HG02759 (cell line): ENCODE measurements around the gene OR10K2.
"Not testable (repeated sequence)": the region's sequence is repeated elsewhere in the genome, so short reads cannot be mapped to it uniquely, and the experiment has no call there.

Experiments
- ATAC-seq: cut with Tn5 transposase; IDR thresholded peaks from one replicate; pipeline ENCODE4 v1.9.1; 2021; ENCODE audit warnings: mild to moderate bottlenecking, moderate library complexity; ENCODE audit not compliant: unreplicated experiment

Gene OR10K2, protein sequence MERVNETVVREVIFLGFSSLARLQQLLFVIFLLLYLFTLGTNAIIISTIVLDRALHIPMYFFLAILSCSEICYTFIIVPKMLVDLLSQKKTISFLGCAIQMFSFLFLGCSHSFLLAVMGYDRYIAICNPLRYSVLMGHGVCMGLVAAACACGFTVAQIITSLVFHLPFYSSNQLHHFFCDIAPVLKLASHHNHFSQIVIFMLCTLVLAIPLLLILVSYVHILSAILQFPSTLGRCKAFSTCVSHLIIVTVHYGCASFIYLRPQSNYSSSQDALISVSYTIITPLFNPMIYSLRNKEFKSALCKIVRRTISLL

GRCh38 chr1:158426137-158426536 lies at the start of gene OR10K2:
Gene OR10K2, minus strand, starts transcription at chr1:158426237. Its CDS starts 5,371 bp downstream, at chr1:158420866.
- ATAC-seq: no peak

- no peak for ATAC-seq
These were observed 45.9 kb upstream of the OR10K2 start, which contains the start of gene OR10R2 for GRCh38 chr1:158471920-158472319. Gene OR10R2, plus strand, starts transcription at chr1:158472220. Its CDS starts 106 bp downstream, at chr1:158472326.

- no peak for ATAC-seq
These were observed 35.5 kb upstream of the OR10K2 start, which contains the start of gene OR10K1 for GRCh38 chr1:158461534-158461933. Gene OR10K1, plus strand, starts transcription at chr1:158461834. Its CDS starts 3,728 bp downstream, at chr1:158465562.

GRCh38 chr1:158458263-158458662 lies 32.2 kb upstream of the OR10K2 start:
- ATAC-seq: no peak

GRCh38 chr1:158457246-158457645 lies 31.2 kb upstream of the OR10K2 start:
- no peak for ATAC-seq

DNA sequence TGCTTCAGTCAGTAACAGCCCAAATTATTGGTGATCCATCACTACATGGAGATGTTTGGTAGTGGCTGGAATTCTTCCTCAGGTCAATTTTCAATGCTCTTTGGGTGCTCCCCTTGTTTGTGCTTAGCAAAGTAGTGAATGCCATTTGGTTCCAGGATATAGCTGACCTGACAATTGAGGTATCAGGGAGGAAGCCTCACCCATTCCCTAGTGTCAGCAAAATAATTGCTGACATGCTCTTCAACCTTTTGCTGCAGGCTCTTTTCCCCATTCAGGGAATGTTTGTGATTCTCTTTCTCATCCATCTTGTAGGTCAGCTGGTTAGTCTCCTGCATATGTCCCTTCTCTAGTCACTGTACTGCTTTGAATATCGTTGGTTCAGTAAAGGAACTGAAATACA lies 28.5 kb upstream of the OR10K2 start:
- ATAC-seq: no peak

- ATAC-seq: no peak
These were observed 19.3 kb upstream of the OR10K2 start for GRCh38 chr1:158445376-158445775.

GRCh38 chr1:158434741-158435140 lies 8.7 kb upstream of the OR10K2 start:
- ATAC-seq: no peak

GRCh38 chr1:158430163-158430562 lies 4.1 kb upstream of the OR10K2 start:
- ATAC-seq: not testable (repeated sequence)

DNA sequence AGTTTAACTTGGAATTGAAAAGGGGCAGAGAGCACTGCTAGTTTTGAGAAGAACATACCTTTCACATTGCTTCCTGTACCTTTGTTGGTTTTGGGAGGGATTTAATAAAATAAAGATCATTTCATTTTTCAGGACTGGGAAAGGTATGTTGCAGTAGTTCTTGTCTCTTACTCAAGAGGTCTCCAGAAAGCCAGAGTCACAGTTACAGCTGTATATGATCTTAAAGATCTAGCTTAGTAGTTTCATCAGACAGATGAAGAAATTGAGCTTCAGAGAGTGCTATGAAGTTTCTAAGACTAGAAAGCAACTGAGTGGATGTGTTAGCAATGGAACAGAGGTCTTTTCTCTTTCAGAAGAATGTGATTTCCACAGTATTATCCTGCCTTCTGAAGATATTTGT lies 1.0 kb downstream of the OR10K2 start:
- no peak for ATAC-seq

DNA sequence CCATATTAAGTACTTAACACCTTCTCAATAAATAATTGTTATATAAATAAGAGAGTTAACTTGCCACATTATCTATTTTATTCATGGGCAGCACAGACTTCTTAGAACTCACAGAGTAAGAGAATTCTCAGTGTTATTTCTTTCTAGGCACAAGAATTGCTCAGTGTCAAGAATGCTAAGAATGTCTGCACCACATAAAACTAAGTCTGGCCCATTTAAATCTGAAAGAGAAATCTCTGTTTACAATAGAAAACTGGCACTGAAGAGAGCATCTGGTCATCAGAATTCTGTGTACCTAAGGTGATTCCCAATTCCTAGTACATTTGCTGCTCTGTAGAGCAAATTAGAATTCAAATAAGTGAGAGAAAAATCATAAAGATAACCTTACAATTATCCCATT lies 3.8 kb downstream of the OR10K2 start:
- ATAC-seq: no peak

- no peak for ATAC-seq
These were observed 8.5 kb downstream of the OR10K2 start for GRCh38 chr1:158417586-158417985.

- no peak for ATAC-seq
These were observed 11.2 kb downstream of the OR10K2 start for GRCh38 chr1:158414651-158415345.

- no peak for ATAC-seq
These were observed 18.9 kb downstream of the OR10K2 start for GRCh38 chr1:158407092-158407491.

DNA sequence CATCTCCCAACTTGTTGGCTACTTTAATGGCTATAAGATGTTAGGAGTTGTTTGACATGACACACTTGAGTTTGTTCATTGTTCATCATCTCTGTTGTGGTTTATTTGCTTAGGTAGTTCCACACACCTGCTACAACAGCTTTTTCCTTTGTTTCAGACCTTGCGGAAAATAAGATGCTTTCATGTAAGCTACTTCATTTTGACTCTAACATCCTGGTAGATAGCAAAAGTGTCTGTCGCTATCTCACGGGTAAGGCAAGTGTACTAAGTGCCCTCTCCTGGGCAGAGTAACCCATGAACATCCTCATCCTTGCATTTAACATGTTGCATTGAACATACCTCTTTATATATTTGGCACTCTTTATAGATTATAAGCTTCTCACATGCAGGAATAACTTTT lies 25.2 kb downstream of the OR10K2 start:
- ATAC-seq: no peak

DNA sequence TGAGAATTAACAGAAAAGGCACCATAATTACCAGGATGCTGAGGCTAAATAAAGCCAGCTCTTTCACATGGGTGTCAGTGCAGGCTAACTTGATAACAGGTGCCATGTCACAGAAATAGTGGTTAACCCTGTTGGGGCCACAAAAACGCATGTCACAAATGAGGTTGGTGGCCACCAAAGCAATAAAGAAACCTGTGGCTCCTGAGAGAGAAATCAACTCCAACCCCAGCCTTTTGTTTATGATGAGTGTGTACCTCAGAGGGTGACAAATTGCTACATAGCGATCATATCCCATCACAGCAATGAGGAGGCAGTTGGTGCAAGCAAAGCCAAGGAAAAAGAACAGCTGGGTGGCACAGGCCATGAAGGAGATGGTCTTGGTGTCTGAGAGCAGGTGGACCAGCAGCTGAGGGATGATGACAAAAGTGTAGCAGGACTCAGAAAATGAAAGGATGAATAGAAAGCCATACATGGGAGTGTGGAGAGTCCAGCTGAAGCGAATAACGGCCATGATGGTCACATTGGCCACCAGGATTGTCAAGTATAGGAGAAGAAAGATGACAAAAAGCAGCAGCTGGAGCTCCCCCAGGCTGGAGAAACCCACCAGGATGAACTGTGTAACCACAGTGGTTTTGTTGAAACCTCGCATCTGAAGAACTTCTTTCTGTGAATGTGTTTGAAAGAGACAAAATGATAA lies 27.1 kb downstream of the OR10K2 start, which contains the start of gene OR10T2:
Gene OR10T2, minus strand, starts transcription at position 649 of the 697 bp plus-strand sequence. Its CDS starts 0 bp downstream, at position 649.
- no peak for ATAC-seq

DNA sequence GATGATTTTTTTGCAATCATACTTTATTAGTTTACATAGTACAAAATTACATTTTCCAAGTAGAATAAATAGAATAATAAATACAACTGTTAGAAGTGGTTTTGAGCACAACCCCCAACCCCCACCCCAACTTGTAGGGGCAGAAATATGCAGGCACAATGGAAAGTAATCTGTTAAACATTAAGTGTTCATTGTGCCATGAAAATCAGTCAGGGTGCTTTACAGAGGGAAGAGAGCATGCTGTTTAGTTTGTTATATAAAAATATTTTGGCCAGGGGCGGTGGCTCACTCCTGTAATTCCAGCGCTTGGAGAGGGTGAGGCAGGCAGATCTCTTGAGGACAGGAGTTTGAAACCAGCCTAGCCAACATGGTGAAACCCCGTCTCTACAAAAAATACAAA lies 29.4 kb downstream of the OR10K2 start:
- ATAC-seq: no peak

GRCh38 chr1:158393476-158393875 lies 32.6 kb downstream of the OR10K2 start:
- no peak for ATAC-seq

GRCh38 chr1:158391099-158391498 lies 34.9 kb downstream of the OR10K2 start:
- ATAC-seq: no peak

GRCh38 chr1:158390331-158390730 lies 35.7 kb downstream of the OR10K2 start:
- ATAC-seq: no peak

DNA sequence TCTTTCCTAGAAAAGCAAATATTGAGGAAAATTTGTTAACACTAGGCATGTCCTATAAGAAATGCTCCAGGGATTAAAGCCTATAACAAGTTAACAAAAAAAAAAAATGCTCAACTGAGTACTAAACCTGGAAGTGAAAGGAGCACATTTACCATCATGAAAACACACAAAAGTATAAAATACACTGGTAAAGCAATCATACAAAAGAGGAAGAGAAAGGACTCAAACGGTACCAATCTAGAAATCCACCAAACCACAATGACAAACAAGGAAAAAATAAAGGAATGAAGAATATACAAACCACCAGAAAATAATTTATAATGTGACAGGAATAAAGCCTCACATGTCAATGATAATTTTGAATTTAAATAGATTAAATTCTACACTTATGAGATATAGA lies 51.2 kb downstream of the OR10K2 start:
- ATAC-seq: no peak
